Measurements from ENCODE around the gene SYP.

DNA sequence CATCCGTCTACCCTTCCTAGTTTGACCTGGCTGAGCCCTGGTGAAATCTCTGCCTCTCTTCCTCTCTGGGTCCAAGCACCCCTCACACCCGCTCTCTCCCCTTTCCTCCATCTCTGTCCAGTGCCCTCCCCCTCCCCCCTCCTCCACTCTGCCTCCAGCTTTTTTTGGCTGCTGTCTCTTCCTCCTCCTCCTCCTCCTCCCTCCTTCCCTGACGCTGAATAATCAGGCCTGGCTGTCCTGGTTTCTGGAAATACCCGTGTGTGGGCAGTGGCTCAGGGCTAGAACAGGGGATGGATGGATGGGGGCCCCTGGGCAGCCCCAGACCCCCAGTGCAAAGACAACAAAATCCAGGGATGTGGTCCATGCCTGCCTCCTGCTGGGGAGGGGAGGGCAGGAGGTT lies 4.7 kb upstream of the SYP start:
- no peak for TF ChIP-seq POLR2AphosphoS5 (IDR thresholded peaks at IDR 0.05)
- TF ChIP-seq, protein P1, sequence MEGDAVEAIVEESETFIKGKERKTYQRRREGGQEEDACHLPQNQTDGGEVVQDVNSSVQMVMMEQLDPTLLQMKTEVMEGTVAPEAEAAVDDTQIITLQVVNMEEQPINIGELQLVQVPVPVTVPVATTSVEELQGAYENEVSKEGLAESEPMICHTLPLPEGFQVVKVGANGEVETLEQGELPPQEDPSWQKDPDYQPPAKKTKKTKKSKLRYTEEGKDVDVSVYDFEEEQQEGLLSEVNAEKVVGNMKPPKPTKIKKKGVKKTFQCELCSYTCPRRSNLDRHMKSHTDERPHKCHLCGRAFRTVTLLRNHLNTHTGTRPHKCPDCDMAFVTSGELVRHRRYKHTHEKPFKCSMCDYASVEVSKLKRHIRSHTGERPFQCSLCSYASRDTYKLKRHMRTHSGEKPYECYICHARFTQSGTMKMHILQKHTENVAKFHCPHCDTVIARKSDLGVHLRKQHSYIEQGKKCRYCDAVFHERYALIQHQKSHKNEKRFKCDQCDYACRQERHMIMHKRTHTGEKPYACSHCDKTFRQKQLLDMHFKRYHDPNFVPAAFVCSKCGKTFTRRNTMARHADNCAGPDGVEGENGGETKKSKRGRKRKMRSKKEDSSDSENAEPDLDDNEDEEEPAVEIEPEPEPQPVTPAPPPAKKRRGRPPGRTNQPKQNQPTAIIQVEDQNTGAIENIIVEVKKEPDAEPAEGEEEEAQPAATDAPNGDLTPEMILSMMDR (IDR thresholded peaks at IDR 0.05): no peak

Measured in suprapubic skin (tissue), 3 donors.